Liver (tissue), 9 donors: ENCODE measurements around the gene ADAMTS14. TPM values are rescaled to one million over a fixed set of nuclear protein-coding genes. Genes with fewer than 3 reads are reported as not detected.

ENCODE experiments used
- DNase-seq: peaks from one replicate; pipeline ENCODE4 v3.0.0-alpha.2; 2017; ENCODE audit warnings: low spot score
- H3K27ac ChIP-seq, 2 donors: one replicate each; pipeline ENCODE4 v1.7.0; 2013; ENCODE audit warnings: inconsistent platforms in 2 of 2, low read length in 2 of 2, control low read depth in 1 of 2, low read depth in 1 of 2, mild to moderate bottlenecking in 1 of 2
- H3K27me3 ChIP-seq, 4 donors: one replicate each; pipeline versions ENCODE4 v1.6.1 to v1.7.0; 2013; ENCODE audit warnings: low read length in 3 of 4, inconsistent platforms in 1 of 4, mild to moderate bottlenecking in 1 of 4, moderate library complexity in 1 of 4; ENCODE audit not compliant: control insufficient read depth in 4 of 4, insufficient read depth in 4 of 4
- H3K36me3 ChIP-seq, 4 donors: one replicate each; pipeline versions ENCODE4 v1.6.1 to v1.7.0; 2013; ENCODE audit warnings: low read length in 3 of 4, mild to moderate bottlenecking in 3 of 4, low read depth in 1 of 4, moderate library complexity in 1 of 4; ENCODE audit not compliant: control insufficient read depth in 4 of 4, insufficient read depth in 3 of 4
- H3K4me1 ChIP-seq, 4 donors: one replicate each; pipeline versions ENCODE4 v1.6.1 to v1.7.0; 2013; ENCODE audit warnings: low read length in 3 of 4, mild to moderate bottlenecking in 3 of 4, moderate library complexity in 1 of 4; ENCODE audit not compliant: control insufficient read depth in 4 of 4, insufficient read depth in 4 of 4
- H3K4me3 ChIP-seq, 3 donors: one replicate each; pipeline versions ENCODE4 v1.6.1 to v1.7.0; 2013; ENCODE audit warnings: low read length in 3 of 3, control low read depth in 1 of 3, low read depth in 1 of 3, mild to moderate bottlenecking in 1 of 3
- H3K9ac ChIP-seq, 2 donors: one replicate each; pipeline ENCODE4 v1.7.0; 2013; ENCODE audit warnings: low read length in 2 of 2, mild to moderate bottlenecking in 2 of 2, moderate library complexity in 2 of 2, control low read depth in 1 of 2, low read depth in 1 of 2
- H3K9me3 ChIP-seq, 4 donors: one replicate each; pipeline versions ENCODE4 v1.6.1 to v1.7.0; 2013; ENCODE audit warnings: low read length in 3 of 4; ENCODE audit not compliant: control insufficient read depth in 4 of 4
- CTCF ChIP-seq: fragments of 150-350 bp; IDR thresholded peaks from 2 replicates; pipeline ENCODE4 v1.5.1; 2017; ENCODE audit warnings: improper control_type of control experiment, low read depth, low read length; ENCODE audit not compliant: missing input control
- EGR1 ChIP-seq, 2 donors: IDR thresholded peaks; 2 replicates each; pipeline ENCODE4 v1.6.1; 2016 to 2018; ENCODE audit warnings: antibody characterized with exemption in 2 of 2, low read depth in 2 of 2
- FOXA1 ChIP-seq: IDR thresholded peaks from 2 replicates; pipeline ENCODE4 v1.6.1; 2016; ENCODE audit warnings: antibody characterized with exemption
- FOXA2 ChIP-seq: IDR thresholded peaks from 2 replicates; pipeline ENCODE4 v1.6.1; 2016; ENCODE audit warnings: antibody characterized with exemption
- GABPA ChIP-seq, 2 donors: IDR thresholded peaks in 1 of 2; conservative IDR thresholded peaks in 1 of 2; 2 replicates each; pipeline ENCODE4 v1.6.1; 2016; ENCODE audit warnings: antibody characterized with exemption in 2 of 2, mild to moderate bottlenecking in 1 of 2, moderate library complexity in 1 of 2
- HNF4A ChIP-seq, 2 donors: conservative IDR thresholded peaks; 2 replicates each; pipeline ENCODE4 v1.6.1; 2016; ENCODE audit warnings: antibody characterized with exemption in 2 of 2, mild to moderate bottlenecking in 2 of 2
- HNF4G ChIP-seq: IDR thresholded peaks from 2 replicates; pipeline ENCODE4 v1.6.1; 2016; ENCODE audit warnings: antibody characterized with exemption
- JUND ChIP-seq, 2 donors: IDR thresholded peaks; 2 replicates each; pipeline ENCODE4 v1.6.1; 2016; ENCODE audit warnings: antibody characterized with exemption in 2 of 2
- MAX ChIP-seq: IDR thresholded peaks from 2 replicates; pipeline ENCODE4 v1.6.1; 2016; ENCODE audit warnings: antibody characterized with exemption
- NR2F2 ChIP-seq: IDR thresholded peaks from 2 replicates; pipeline ENCODE4 v1.6.1; 2016; ENCODE audit warnings: antibody characterized with exemption
- RAD21 ChIP-seq, 2 donors: IDR thresholded peaks; 2 replicates each; pipeline ENCODE4 v1.6.1; 2016; ENCODE audit warnings: antibody characterized with exemption in 2 of 2, mild to moderate bottlenecking in 2 of 2
- RXRA ChIP-seq, 2 donors: IDR thresholded peaks; 2 replicates each; pipeline ENCODE4 v1.6.1; 2017 to 2018; ENCODE audit warnings: antibody characterized with exemption in 2 of 2, mild to moderate bottlenecking in 1 of 2
- SP1 ChIP-seq: IDR thresholded peaks from 2 replicates; pipeline ENCODE4 v1.6.1; 2018; ENCODE audit warnings: antibody characterized with exemption, mild to moderate bottlenecking
- TAF1 ChIP-seq: conservative IDR thresholded peaks from 2 replicates; pipeline ENCODE4 v1.6.1; 2016; ENCODE audit warnings: antibody characterized with exemption, mild to moderate bottlenecking
- YY1 ChIP-seq: IDR thresholded peaks from 2 replicates; pipeline ENCODE4 v1.6.1; 2016; ENCODE audit warnings: antibody characterized with exemption, mild to moderate bottlenecking
- ZBTB33 ChIP-seq: IDR thresholded peaks from 2 replicates; pipeline ENCODE4 v1.6.1; 2016; ENCODE audit warnings: antibody characterized with exemption
- WGBS: extraction: QIAGEN DNeasy Blood & Tissue Kit; methylation state at CpG from one replicate; pipeline ENCODE4 v1.1.7; 2013; 5-methylcytosine and 5-hydroxymethylcytosine counted together
- polyA plus RNA-seq, 2 donors: library from polyadenylated mRNA; stranded (reverse) in 1 of 2; unstranded in 1 of 2; fragments of 200-250 nt in 1 of 2; fragments of >200 nt in 1 of 2; fragmentation: Nextera tagmentation in 1 of 2; extraction: Ambion mirVana in 1 of 2; gene quantifications; one replicate each; pipeline versions ENCODE4 v1.2.1 to v1.2.3, GENCODE V29; 2013 to 2015
- total RNA-seq, 2 donors: library from RNA; depleted of rRNA; stranded (reverse); fragments of >200 nt; gene quantifications; one replicate each; pipeline ENCODE4 v1.2.3, GENCODE V29; 2014
- donor health status: healthy.
- donor health status: healthy.
- donor health status: healthy.
- donor health status: healthy.
- donor health status: healthy.

The ADAMTS14 gene
- total and polyA plus RNA-seq, 4 donors, result 0.09 to 0.33 (median 0.13) TPM

GRCh38 chr10:70738761-70739121 is 66.4 kb downstream of the ADAMTS14 start:
- no peaks in the 10 kb centered on the region for H3K4me1 ChIP-seq
- WGBS, result 82% methylated on average over 12 of the region's 12 CpGs
- no peaks in the 10 kb centered on the region for H3K27me3 ChIP-seq
- no peak for TF ChIP-seq HNF4G
- no peak for TF ChIP-seq ZBTB33
- no peak for TF ChIP-seq NR2F2
- TF ChIP-seq FOXA1, result no peak
- no peak for TF ChIP-seq HNF4A (conservative IDR thresholded peaks at IDR 0.05)
- no peak for TF ChIP-seq GABPA (IDR thresholded peaks at IDR 0.05 in 1 of 2, conservative IDR thresholded peaks at IDR 0.05 in 1 of 2)
- no peak for TF ChIP-seq JUND (IDR thresholded peaks at IDR 0.05)
- no peak for TF ChIP-seq SP1
- no peak for TF ChIP-seq EGR1 (IDR thresholded peaks at IDR 0.05; ENCODE audit: low read depth in 2 of 2)
- TF ChIP-seq TAF1, result no peak
- no peak for TF ChIP-seq RXRA (IDR thresholded peaks at IDR 0.05)
- H3K9ac ChIP-seq, result no peak overlapping the region
- no peak overlapping the region for H3K27ac ChIP-seq
- no peak overlapping the region for H3K4me3 ChIP-seq
- no peaks in the 10 kb centered on the region for H3K9me3 ChIP-seq
- H3K36me3 ChIP-seq, result no peaks in the 10 kb centered on the region
- DNase-seq, result no peak

- TF ChIP-seq YY1, result no peak
- TF ChIP-seq RAD21 (IDR thresholded peaks at IDR 0.05), result no peak
- TF ChIP-seq FOXA2, result no peak
- no peak for TF ChIP-seq SP1
- no peak for TF ChIP-seq TAF1
- no peak for TF ChIP-seq FOXA1
- no peak for TF ChIP-seq MAX
- TF ChIP-seq NR2F2, result no peak
- no peak for TF ChIP-seq HNF4A (conservative IDR thresholded peaks at IDR 0.05)
- no peak for TF ChIP-seq GABPA (IDR thresholded peaks at IDR 0.05 in 1 of 2, conservative IDR thresholded peaks at IDR 0.05 in 1 of 2)
- no peak for TF ChIP-seq ZBTB33
- TF ChIP-seq CTCF, result no peak
- TF ChIP-seq RXRA (IDR thresholded peaks at IDR 0.05), result no peak
- no peak overlapping the region for H3K27ac ChIP-seq
- WGBS, result 87% methylated on average over 12 of the region's 12 CpGs
Measured at GRCh38 chr10:70740406-70741288, 68.3 kb downstream of the ADAMTS14 start.

More at GRCh38 chr10:70740406-70741288, 68.3 kb downstream of the ADAMTS14 start:
- no peak overlapping the region for H3K4me3 ChIP-seq
- H3K36me3 ChIP-seq, result no peaks in the 10 kb centered on the region
- H3K27me3 ChIP-seq, result no peaks in the 10 kb centered on the region
- DNase-seq, result no peak
- H3K9me3 ChIP-seq, result no peaks in the 10 kb centered on the region
- H3K4me1 ChIP-seq, result no peaks in the 10 kb centered on the region
- H3K9ac ChIP-seq, result no peak overlapping the region
